NCI-H2107 treated with DMSO at 0.1 percent for 48 hours (cell line): ENCODE results near the gene PTPRZ1.

Experiments used
- DNase-seq: peaks from one replicate; lab custom pipeline; 2025; ENCODE audit not compliant: unreplicated experiment; lab: John Stamatoyannopoulos, UW

Gene PTPRZ1

GRCh38 chr7:121872831-121873288 is at the start of gene PTPRZ1:
PTPRZ1 (plus strand) TSS chr7:121873161; CDS start chr7:121873500, 339 bp downstream.
- DNase-seq, result no peak

GRCh38 chr7:121824276-121824675 is 48.7 kb upstream of the PTPRZ1 start:
- no peak for DNase-seq

GRCh38 chr7:121831351-121831750 is 41.6 kb upstream of the PTPRZ1 start:
- DNase-seq, result no peak

GRCh38 chr7:121831801-121832200 is 41.2 kb upstream of the PTPRZ1 start:
- DNase-seq, result peak; percentile 10

- no peak for DNase-seq
Observed at GRCh38 chr7:121832347-121832746, 40.6 kb upstream of the PTPRZ1 start.

GRCh38 chr7:121833991-121834390 is 39.0 kb upstream of the PTPRZ1 start:
- DNase-seq, result no peak

- no peak for DNase-seq
Observed at GRCh38 chr7:121837462-121837861, 35.5 kb upstream of the PTPRZ1 start.

- DNase-seq, result no peak
Observed at GRCh38 chr7:121847041-121847440, 25.9 kb upstream of the PTPRZ1 start.

GRCh38 chr7:121853307-121853706 is 19.7 kb upstream of the PTPRZ1 start:
- DNase-seq, result no peak

- DNase-seq, result no peak
Observed at GRCh38 chr7:121860953-121861352, 12.0 kb upstream of the PTPRZ1 start.

- no peak for DNase-seq
Observed at GRCh38 chr7:121862591-121862990, 10.4 kb upstream of the PTPRZ1 start.

GRCh38 chr7:121871188-121871587 is 1.8 kb upstream of the PTPRZ1 start:
- no peak for DNase-seq

GRCh38 chr7:121873289-121874194 is 581 bp downstream of the PTPRZ1 start:
- no peak for DNase-seq

- DNase-seq, result no peak
Observed at GRCh38 chr7:121874298-121874697, 1.3 kb downstream of the PTPRZ1 start.

- no peak for DNase-seq
Observed at GRCh38 chr7:121875203-121875602, 2.2 kb downstream of the PTPRZ1 start.

- no peak for DNase-seq
Observed at GRCh38 chr7:121876656-121877500, 3.9 kb downstream of the PTPRZ1 start.

- DNase-seq, result no peak
Observed at GRCh38 chr7:121878918-121879464, 6.0 kb downstream of the PTPRZ1 start.

- no peak for DNase-seq
Observed at GRCh38 chr7:121879544-121879943, 6.6 kb downstream of the PTPRZ1 start.

- DNase-seq, result no peak
Observed at GRCh38 chr7:121882731-121883130, 9.8 kb downstream of the PTPRZ1 start.

GRCh38 chr7:121885166-121885920 is 12.4 kb downstream of the PTPRZ1 start:
- DNase-seq, result no peak

GRCh38 chr7:121887634-121888033 is 14.7 kb downstream of the PTPRZ1 start:
- DNase-seq, result no peak
